A673 (cell line): ENCODE measurements around the gene SLC5A6. TPM values are rescaled to one million over a fixed set of nuclear protein-coding genes. Genes with fewer than 3 reads are reported as not detected.

Source experiments
- BruUV-seq: library from RNA; stranded (reverse); fragments of 400-500 nt; replicated peaks from 2 replicates; lab custom pipeline; 2021; lab: Mats Ljungman, UMichigan
- CTCF ChIA-PET: fragments of 300-600 bp; sonication (Branson Sonifier 250); formaldehyde crosslinking; loops from one replicate; lab custom pipeline; 2022; ENCODE audit warnings: antibody characterized with exemption; lab: Charles Lee
- POLR2A ChIA-PET: fragments of 300-600 bp; sonication (Branson Sonifier 250); formaldehyde crosslinking; loops from one replicate; lab custom pipeline; 2022; ENCODE audit warnings: antibody characterized with exemption; ENCODE audit not compliant: low non-redundant PET; lab: Charles Lee
- DNase-seq: peaks from one replicate; pipeline ENCODE4 v3.0.0-alpha.2; 2015; ENCODE audit warnings: low spot score
- H3K27ac ChIP-seq: fragments of 200-600 bp; sonication (generic); 2 replicates; pipeline ENCODE4 v1.5.1; 2016; ENCODE audit warnings: mixed run types, low read depth, mild to moderate bottlenecking, mixed read lengths, antibody characterized with exemption, low read length; ENCODE audit not compliant: poor library complexity, severe bottlenecking
- H3K27me3 ChIP-seq: fragments of 200-600 bp; sonication (generic); replicated peaks from 2 replicates; pipeline ENCODE4 v1.6.1; 2017; ENCODE audit warnings: mixed run types, low read depth, mild to moderate bottlenecking, mixed read lengths, antibody characterized with exemption, low read length; ENCODE audit not compliant: insufficient read depth, poor library complexity
- H3K36me3 ChIP-seq: fragments of 200-600 bp; sonication (generic); 2 replicates; pipeline ENCODE4 v1.6.1; 2016; ENCODE audit warnings: mixed run types, mild to moderate bottlenecking, mixed read lengths, antibody characterized with exemption, low read length; ENCODE audit not compliant: insufficient read depth, poor library complexity, severe bottlenecking
- H3K4me1 ChIP-seq: fragments of 200-600 bp; sonication (generic); 2 replicates; pipeline ENCODE4 v1.6.1; 2017; ENCODE audit warnings: mixed run types, mild to moderate bottlenecking, mixed read lengths, antibody characterized with exemption, low read length; ENCODE audit not compliant: insufficient read depth, poor library complexity, severe bottlenecking
- H3K4me3 ChIP-seq: fragments of 200-600 bp; sonication (generic); 2 replicates; pipeline ENCODE4 v1.5.1; 2016; ENCODE audit warnings: low read depth, mixed run types, mild to moderate bottlenecking, mixed read lengths, low read length; ENCODE audit not compliant: poor library complexity, severe bottlenecking
- H3K9me3 ChIP-seq: fragments of 200-600 bp; sonication (generic); 2 replicates; pipeline ENCODE4 v1.6.1; 2016; ENCODE audit warnings: mixed run types, low read depth, mild to moderate bottlenecking, mixed read lengths, antibody characterized with exemption, low read length; ENCODE audit not compliant: poor library complexity, severe bottlenecking
- EZH2 ChIP-seq: fragments of 200-600 bp; sonication (generic); IDR thresholded peaks from 2 replicates; pipeline ENCODE4 v1.6.1; 2017; ENCODE audit warnings: borderline replicate concordance, low read depth, mild to moderate bottlenecking, mixed read lengths, antibody characterized with exemption, low read length; ENCODE audit not compliant: poor library complexity, severe bottlenecking
- intact Hi-C: fragments of 100-400 bp; cut with micrococcal nuclease; formaldehyde crosslinking; loops from one replicate; pipeline ENCODE4 v1.10.0; 2022; ENCODE audit not compliant: unreplicated experiment
- total RNA-seq: library from RNA; stranded (reverse); gene quantifications from 2 replicates; pipeline ENCODE4 v1.2.3, GENCODE V29; 2021
- TF ChIP-seq, protein P1 (sequence below): fragments of 300-800, 200-600 bp; sonication (generic); conservative IDR thresholded peaks from 2 replicates; pipeline ENCODE4 v1.5.1; 2017; ENCODE audit warnings: low read depth, mild to moderate bottlenecking, antibody characterized with exemption, low read length, moderate library complexity, mixed read lengths

The SLC5A6 gene
- total RNA-seq, 1 experiment from 2014 or later = 515 TPM

DNA sequence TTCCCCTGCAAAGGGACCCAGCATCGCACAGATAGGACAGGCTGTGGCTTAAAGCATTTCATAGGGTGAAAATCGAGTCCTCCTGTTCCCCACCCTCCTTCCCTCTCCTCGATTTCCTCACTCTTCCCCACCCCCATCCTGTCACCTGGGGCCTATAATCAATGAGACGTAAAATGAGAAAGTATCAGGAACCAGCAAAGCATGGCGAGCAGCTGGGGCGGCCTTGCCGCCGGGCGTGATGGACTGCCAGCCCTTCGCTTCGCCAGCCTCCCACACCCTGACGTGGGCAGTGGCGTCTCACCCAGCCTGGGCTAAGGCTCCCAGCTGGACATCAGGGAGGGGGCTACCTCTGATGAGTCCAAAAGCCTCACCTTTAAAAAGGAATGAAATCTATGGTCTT, 39.7 kb upstream of the SLC5A6 start:
- POLR2A ChIA-PET = no interaction called here
- H3K4me3 ChIP-seq = no peak overlapping the region
- intact Hi-C loops = no loop called here
- no peak overlapping the region for H3K27ac ChIP-seq
- H3K36me3 ChIP-seq = peaks cover 9% of the 10 kb centered on the region
- no TSS peak for BruUV-seq
- no peak for DNase-seq
- H3K4me1 ChIP-seq = no peaks in the 10 kb centered on the region
- TF ChIP-seq EZH2 = no peak
- TF ChIP-seq, protein P1, sequence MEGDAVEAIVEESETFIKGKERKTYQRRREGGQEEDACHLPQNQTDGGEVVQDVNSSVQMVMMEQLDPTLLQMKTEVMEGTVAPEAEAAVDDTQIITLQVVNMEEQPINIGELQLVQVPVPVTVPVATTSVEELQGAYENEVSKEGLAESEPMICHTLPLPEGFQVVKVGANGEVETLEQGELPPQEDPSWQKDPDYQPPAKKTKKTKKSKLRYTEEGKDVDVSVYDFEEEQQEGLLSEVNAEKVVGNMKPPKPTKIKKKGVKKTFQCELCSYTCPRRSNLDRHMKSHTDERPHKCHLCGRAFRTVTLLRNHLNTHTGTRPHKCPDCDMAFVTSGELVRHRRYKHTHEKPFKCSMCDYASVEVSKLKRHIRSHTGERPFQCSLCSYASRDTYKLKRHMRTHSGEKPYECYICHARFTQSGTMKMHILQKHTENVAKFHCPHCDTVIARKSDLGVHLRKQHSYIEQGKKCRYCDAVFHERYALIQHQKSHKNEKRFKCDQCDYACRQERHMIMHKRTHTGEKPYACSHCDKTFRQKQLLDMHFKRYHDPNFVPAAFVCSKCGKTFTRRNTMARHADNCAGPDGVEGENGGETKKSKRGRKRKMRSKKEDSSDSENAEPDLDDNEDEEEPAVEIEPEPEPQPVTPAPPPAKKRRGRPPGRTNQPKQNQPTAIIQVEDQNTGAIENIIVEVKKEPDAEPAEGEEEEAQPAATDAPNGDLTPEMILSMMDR = no peak
- H3K9me3 ChIP-seq = no peaks in the 10 kb centered on the region
- H3K27me3 ChIP-seq = no peaks in the 10 kb centered on the region
- CTCF ChIA-PET = interaction anchor here (1.4 kb wide), 1 partner anchor 14 kb away, joined by 3 read pairs; no protein-coding TSS in a partner anchor

DNA sequence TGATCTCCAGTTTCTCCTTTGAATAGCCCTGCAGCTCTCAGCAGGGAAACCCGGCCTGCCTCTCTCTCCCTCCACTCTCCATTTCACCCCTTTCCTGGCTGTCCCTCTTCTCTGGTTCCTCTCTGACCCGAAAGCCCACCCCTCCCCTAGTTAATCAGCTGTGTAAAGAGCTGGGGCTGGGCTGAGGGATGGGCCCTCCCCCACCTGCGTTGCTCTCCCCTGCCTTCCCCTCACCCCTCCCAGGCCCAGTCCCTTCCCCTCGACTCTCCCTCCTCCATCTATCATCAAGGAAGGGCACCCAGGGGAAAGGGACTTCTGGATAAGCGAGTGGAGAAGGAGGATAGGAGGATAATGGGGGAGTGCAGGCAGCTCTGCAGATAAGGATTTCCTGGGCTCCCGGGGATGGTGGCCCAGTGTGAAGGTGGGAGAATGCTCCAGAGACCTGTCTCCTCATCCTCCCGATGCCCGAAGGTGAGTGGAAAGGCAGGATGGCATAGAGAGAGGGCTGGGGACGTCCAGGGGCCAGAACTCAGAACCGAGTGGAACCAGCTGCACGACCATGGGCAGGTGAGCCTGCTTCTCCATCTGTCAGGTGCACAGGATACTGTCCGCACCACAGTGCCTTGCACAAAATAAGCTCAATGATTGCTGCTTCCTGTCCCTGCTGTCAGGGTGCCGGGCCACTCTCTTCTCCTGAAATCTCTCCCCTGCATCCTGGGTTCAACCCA, 38.7 kb upstream of the SLC5A6 start:
- intact Hi-C loops = no loop called here

DNA sequence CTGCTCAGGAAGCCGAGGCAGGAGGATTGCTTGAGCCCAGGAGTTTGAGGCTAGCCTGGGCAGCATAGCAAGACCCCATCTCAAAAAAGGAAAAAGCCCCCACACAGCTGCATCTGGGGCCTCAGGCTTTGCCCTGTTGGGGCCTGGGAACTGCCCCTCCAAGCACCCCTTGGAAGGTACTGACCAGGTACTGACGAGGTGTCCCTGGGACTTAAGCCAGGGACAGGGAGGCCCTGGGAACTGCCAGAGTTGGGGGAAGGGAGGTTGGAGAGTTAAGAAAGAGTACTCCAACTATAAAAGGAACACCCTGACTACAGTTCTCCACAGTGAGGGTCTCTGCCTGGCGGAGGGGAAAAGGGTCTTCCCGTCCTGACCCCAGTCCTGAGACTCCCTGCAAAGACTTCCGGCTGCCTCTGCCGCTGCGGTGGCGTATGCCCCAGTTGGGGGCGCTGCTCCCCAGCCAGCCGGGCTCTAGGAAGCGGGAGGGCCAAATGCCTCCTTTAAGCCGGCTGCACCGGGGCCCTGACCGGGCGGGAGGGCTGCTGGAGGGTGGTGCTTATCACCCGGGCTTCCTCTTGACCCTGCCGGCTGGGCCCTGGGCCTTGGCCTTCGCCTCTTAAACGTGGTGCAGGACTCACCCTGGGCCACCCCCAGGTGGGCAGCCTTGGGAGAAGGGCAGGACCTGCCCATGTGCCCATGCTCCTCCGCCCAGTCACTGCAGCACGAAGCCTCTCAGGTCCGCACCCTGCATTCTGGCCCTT, 38.0 kb upstream of the SLC5A6 start:
- intact Hi-C loops = no loop called here
- Histone ChIP-seq H3K4me3 (no peak overlapping the region), H3K27ac (no peak overlapping the region), H3K9me3 (no peaks in the 10 kb centered on the region), H3K27me3 (no peaks in the 10 kb centered on the region), H3K36me3 (peaks cover under 1% of the 10 kb centered on the region), H3K4me1 (no peaks in the 10 kb centered on the region)
- no TSS peak for BruUV-seq
- peak; percentile 69 for DNase-seq
- TF ChIP-seq EZH2 = no peak
- TF ChIP-seq, protein P1 = peak; percentile 91
- ChIA-PET CTCF (no interaction called here), POLR2A (no interaction called here)

More for the DNA sequence above, 38.7 kb upstream of the SLC5A6 start:
- H3K4me1 ChIP-seq = no peaks in the 10 kb centered on the region
- BruUV-seq = no TSS peak
- ChIA-PET POLR2A (interaction anchor here (0.6 kb wide), 1 partner anchor 31 kb away, joined by 3 read pairs; no protein-coding TSS in a partner anchor), CTCF (interaction anchor here (0.6 to 1.4 kb wide), 2 partner anchors 15 to 239 kb away, joined by 3 read pairs; partner anchors contain the start of gene IFT172)
- TF ChIP-seq, protein P1 = no peak
- no peak for TF ChIP-seq EZH2
- no peaks in the 10 kb centered on the region for H3K9me3 ChIP-seq
- no peak overlapping the region for H3K27ac ChIP-seq
- no peak overlapping the region for H3K4me3 ChIP-seq
- peaks cover 8% of the 10 kb centered on the region for H3K36me3 ChIP-seq
- no peak for DNase-seq
- H3K27me3 ChIP-seq = no peaks in the 10 kb centered on the region
